GM23338 (cell line): ENCODE data around the gene PCOLCE2. TPM values are rescaled to one million over a fixed set of nuclear protein-coding genes. Genes with fewer than 3 reads are reported as not detected.

Experiments used
- ATAC-seq: fragments of 200-7000 bp; cut with Tn5 transposase; 3 replicates; pipeline ENCODE4 v1.9.1; 2020
- DNase-seq: peaks from one replicate; pipeline ENCODE4 v3.0.0-alpha.2; 2015; ENCODE audit warnings: low spot score
- H2AFZ ChIP-seq: fragments of 200-600 bp; sonication (generic); 2 replicates; pipeline ENCODE4 v1.8.0; 2016; ENCODE audit warnings: antibody characterized with exemption, mild to moderate bottlenecking, moderate library complexity
- H3F3A ChIP-seq: fragments of 200-600 bp; sonication (generic); replicated peaks from 2 replicates; pipeline ENCODE4 v1.8.0; 2017; ENCODE audit warnings: antibody characterized with exemption, mixed run types, low read depth
- H3K27ac ChIP-seq: fragments of 200-600 bp; sonication (generic); 2 replicates; pipeline ENCODE4 v1.6.1; 2016; ENCODE audit warnings: low read depth
- H3K27me3 ChIP-seq: fragments of 200-600 bp; sonication (generic); 2 replicates; pipeline ENCODE4 v1.8.0; 2016; ENCODE audit warnings: mild to moderate bottlenecking, mixed run types, moderate library complexity; ENCODE audit not compliant: insufficient read depth
- H3K36me3 ChIP-seq: fragments of 200-600 bp; sonication (generic); 2 replicates; pipeline ENCODE4 v1.8.0; 2016; ENCODE audit warnings: mild to moderate bottlenecking; ENCODE audit not compliant: insufficient read depth
- H3K4me1 ChIP-seq: fragments of 200-600 bp; sonication (generic); 2 replicates; pipeline ENCODE4 v1.8.0; 2016; ENCODE audit warnings: mild to moderate bottlenecking, moderate library complexity; ENCODE audit not compliant: insufficient read depth
- H3K4me2 ChIP-seq: fragments of 200-600 bp; sonication (generic); 2 replicates; pipeline ENCODE4 v1.7.1; 2017; ENCODE audit warnings: mixed run types
- H3K4me3 ChIP-seq: fragments of 200-600 bp; sonication (generic); 2 replicates; pipeline ENCODE4 v1.6.1; 2016; ENCODE audit warnings: mixed run types
- H3K79me2 ChIP-seq: fragments of 200-600 bp; sonication (generic); replicated peaks from 2 replicates; pipeline ENCODE4 v1.8.0; 2017; ENCODE audit warnings: mild to moderate bottlenecking; ENCODE audit not compliant: insufficient read depth
- H3K9me2 ChIP-seq: fragments of 200-600 bp; sonication (generic); 2 replicates; pipeline ENCODE4 v1.8.0; 2017; ENCODE audit not compliant: insufficient read depth
- H4K20me1 ChIP-seq: fragments of 200-600 bp; sonication (generic); replicated peaks from 2 replicates; pipeline ENCODE4 v1.8.0; 2017; ENCODE audit warnings: mild to moderate bottlenecking; ENCODE audit not compliant: insufficient read depth
- H3K27ac Mint-ChIP-seq: 2 replicates; pipeline ENCODE4 v1.8.0; 2020; ENCODE audit warnings: inconsistent platforms, mild to moderate bottlenecking, moderate library complexity, mixed read lengths
- H3K27me3 Mint-ChIP-seq: 3 replicates; pipeline ENCODE4 v1.8.0; 2022; ENCODE audit warnings: low read depth, mild to moderate bottlenecking, moderate library complexity, mixed read lengths, inconsistent platforms; ENCODE audit not compliant: insufficient read depth, poor library complexity
- H3K36me3 Mint-ChIP-seq: 3 replicates; pipeline ENCODE4 v1.8.0; 2021; ENCODE audit warnings: low read depth, mild to moderate bottlenecking, inconsistent platforms, moderate library complexity, mixed read lengths
- H3K4me1 Mint-ChIP-seq: 3 replicates; pipeline ENCODE4 v1.8.0; 2020; ENCODE audit warnings: mild to moderate bottlenecking, inconsistent platforms, mixed read lengths
- H3K4me3 Mint-ChIP-seq: 3 replicates; pipeline ENCODE4 v1.8.0; 2021; ENCODE audit warnings: moderate library complexity, mild to moderate bottlenecking, inconsistent platforms, mixed read lengths
- H3K9me3 Mint-ChIP-seq: 3 replicates; pipeline ENCODE4 v1.8.0; 2020; ENCODE audit warnings: moderate library complexity, mild to moderate bottlenecking, inconsistent platforms, mixed read lengths
- CREB1 ChIP-seq: fragments of 250-450 bp; sonication (Bioruptor Pico); IDR thresholded peaks from 2 replicates; pipeline ENCODE4 v1.5.0; 2020; ENCODE audit warnings: low read depth, mild to moderate bottlenecking, moderate library complexity
- EZH2 ChIP-seq: fragments of 200-600 bp; sonication (generic); IDR thresholded peaks from one replicate; pipeline ENCODE4 v1.8.0; 2017; ENCODE audit warnings: antibody characterized with exemption, mild to moderate bottlenecking, low read depth; ENCODE audit not compliant: unreplicated experiment
- EZH2phosphoT487 ChIP-seq: fragments of 200-600 bp; sonication (generic); IDR thresholded peaks from one replicate; pipeline ENCODE4 v1.8.1; 2018; ENCODE audit warnings: antibody characterized with exemption; ENCODE audit not compliant: unreplicated experiment
- JUNB ChIP-seq: IDR thresholded peaks from one replicate; pipeline ENCODE4 v1.6.1; 2016; ENCODE audit warnings: antibody characterized with exemption; ENCODE audit not compliant: unreplicated experiment
- NANOG ChIP-seq: IDR thresholded peaks from 2 replicates; pipeline ENCODE4 v1.6.1; 2016; ENCODE audit warnings: antibody characterized with exemption, borderline replicate concordance
- POLR2AphosphoS5 ChIP-seq: IDR thresholded peaks from 2 replicates; pipeline ENCODE4 v1.6.1; 2016; ENCODE audit warnings: antibody characterized with exemption, low read depth
- REST ChIP-seq: IDR thresholded peaks from one replicate; pipeline ENCODE4 v1.6.1; 2018; ENCODE audit warnings: antibody characterized with exemption; ENCODE audit not compliant: unreplicated experiment
- STAT1 ChIP-seq: IDR thresholded peaks from one replicate; pipeline ENCODE4 v1.6.1; 2016; ENCODE audit warnings: antibody characterized with exemption; ENCODE audit not compliant: unreplicated experiment
- ZNF114 ChIP-seq: fragments of 250-450 bp; sonication (Bioruptor Pico); IDR thresholded peaks from 2 replicates; pipeline ENCODE4 v1.5.0; 2020; ENCODE audit warnings: mild to moderate bottlenecking, moderate library complexity
- ZNF331 ChIP-seq: fragments of 250-450 bp; sonication (Bioruptor Pico); IDR thresholded peaks from 2 replicates; pipeline ENCODE4 v1.5.0; 2020; ENCODE audit warnings: low read depth, mild to moderate bottlenecking, moderate library complexity
- polyA plus RNA-seq: library from polyadenylated mRNA; unstranded; fragments of >200 nt; fragmentation: Nextera tagmentation; extraction: Ambion mirVana; gene quantifications from 2 replicates; pipeline ENCODE4 v1.2.1, GENCODE V29; 2016
- total RNA-seq: library from RNA; depleted of rRNA; stranded (reverse); fragments of >200 nt; shearing (Covaris generic); gene quantifications from 2 replicates; pipeline ENCODE4 v1.2.3, GENCODE V29; 2014
- TF ChIP-seq, protein P1 (sequence below): fragments of 250-450 bp; sonication (Bioruptor Pico); IDR thresholded peaks from 2 replicates; pipeline ENCODE4 v1.5.0; 2020; ENCODE audit warnings: mild to moderate bottlenecking, moderate library complexity
- TF ChIP-seq, protein P2 (sequence below): IDR thresholded peaks from 2 replicates; pipeline ENCODE4 v1.6.1; 2016; ENCODE audit warnings: antibody characterized with exemption
- TF ChIP-seq, protein P3 (sequence below), 2 experiments: fragments of 200-600 bp in 1 of 2; sonication (generic) in 1 of 2; conservative IDR thresholded peaks; 2 replicates each; pipeline versions ENCODE4 v1.5.1 to v1.6.1; 2016 to 2017; ENCODE audit warnings: antibody characterized with exemption in 2 of 2, low read depth in 2 of 2, mild to moderate bottlenecking in 2 of 2, moderate library complexity in 1 of 2

The PCOLCE2 gene
- total and polyA plus RNA-seq, 2 experiments from 2014 or later = 17.7 to 22.6 TPM

DNA sequence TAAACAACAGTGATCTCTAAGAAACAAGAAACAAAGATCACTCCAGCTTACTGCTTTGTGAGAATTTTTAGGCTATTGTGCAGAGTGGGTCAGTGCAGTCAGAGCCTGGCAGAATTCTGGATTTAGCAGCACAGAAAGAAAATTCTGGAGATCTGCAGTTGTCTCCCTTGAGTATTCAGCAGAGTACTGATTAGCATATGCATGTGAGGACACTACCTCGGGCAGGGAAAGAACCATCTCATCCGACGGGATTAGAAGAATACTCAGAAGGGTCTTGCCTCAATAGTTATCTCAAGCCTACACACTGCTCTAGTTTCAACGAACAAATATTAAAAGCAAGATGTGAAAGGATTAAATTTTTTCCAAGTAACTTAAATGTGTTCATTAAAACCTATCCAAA, 94.4 kb downstream of the PCOLCE2 start (continued):
- TF ChIP-seq ZNF331 = no peak

GRCh38 chr3:142787719-142788118, 101.2 kb downstream of the PCOLCE2 start:
- no peak for TF ChIP-seq EZH2
- no peak for TF ChIP-seq JUNB
- no peak for TF ChIP-seq REST
- no peak for TF ChIP-seq CREB1 (CRISPR knock-in tag)
- TF ChIP-seq, protein P1, sequence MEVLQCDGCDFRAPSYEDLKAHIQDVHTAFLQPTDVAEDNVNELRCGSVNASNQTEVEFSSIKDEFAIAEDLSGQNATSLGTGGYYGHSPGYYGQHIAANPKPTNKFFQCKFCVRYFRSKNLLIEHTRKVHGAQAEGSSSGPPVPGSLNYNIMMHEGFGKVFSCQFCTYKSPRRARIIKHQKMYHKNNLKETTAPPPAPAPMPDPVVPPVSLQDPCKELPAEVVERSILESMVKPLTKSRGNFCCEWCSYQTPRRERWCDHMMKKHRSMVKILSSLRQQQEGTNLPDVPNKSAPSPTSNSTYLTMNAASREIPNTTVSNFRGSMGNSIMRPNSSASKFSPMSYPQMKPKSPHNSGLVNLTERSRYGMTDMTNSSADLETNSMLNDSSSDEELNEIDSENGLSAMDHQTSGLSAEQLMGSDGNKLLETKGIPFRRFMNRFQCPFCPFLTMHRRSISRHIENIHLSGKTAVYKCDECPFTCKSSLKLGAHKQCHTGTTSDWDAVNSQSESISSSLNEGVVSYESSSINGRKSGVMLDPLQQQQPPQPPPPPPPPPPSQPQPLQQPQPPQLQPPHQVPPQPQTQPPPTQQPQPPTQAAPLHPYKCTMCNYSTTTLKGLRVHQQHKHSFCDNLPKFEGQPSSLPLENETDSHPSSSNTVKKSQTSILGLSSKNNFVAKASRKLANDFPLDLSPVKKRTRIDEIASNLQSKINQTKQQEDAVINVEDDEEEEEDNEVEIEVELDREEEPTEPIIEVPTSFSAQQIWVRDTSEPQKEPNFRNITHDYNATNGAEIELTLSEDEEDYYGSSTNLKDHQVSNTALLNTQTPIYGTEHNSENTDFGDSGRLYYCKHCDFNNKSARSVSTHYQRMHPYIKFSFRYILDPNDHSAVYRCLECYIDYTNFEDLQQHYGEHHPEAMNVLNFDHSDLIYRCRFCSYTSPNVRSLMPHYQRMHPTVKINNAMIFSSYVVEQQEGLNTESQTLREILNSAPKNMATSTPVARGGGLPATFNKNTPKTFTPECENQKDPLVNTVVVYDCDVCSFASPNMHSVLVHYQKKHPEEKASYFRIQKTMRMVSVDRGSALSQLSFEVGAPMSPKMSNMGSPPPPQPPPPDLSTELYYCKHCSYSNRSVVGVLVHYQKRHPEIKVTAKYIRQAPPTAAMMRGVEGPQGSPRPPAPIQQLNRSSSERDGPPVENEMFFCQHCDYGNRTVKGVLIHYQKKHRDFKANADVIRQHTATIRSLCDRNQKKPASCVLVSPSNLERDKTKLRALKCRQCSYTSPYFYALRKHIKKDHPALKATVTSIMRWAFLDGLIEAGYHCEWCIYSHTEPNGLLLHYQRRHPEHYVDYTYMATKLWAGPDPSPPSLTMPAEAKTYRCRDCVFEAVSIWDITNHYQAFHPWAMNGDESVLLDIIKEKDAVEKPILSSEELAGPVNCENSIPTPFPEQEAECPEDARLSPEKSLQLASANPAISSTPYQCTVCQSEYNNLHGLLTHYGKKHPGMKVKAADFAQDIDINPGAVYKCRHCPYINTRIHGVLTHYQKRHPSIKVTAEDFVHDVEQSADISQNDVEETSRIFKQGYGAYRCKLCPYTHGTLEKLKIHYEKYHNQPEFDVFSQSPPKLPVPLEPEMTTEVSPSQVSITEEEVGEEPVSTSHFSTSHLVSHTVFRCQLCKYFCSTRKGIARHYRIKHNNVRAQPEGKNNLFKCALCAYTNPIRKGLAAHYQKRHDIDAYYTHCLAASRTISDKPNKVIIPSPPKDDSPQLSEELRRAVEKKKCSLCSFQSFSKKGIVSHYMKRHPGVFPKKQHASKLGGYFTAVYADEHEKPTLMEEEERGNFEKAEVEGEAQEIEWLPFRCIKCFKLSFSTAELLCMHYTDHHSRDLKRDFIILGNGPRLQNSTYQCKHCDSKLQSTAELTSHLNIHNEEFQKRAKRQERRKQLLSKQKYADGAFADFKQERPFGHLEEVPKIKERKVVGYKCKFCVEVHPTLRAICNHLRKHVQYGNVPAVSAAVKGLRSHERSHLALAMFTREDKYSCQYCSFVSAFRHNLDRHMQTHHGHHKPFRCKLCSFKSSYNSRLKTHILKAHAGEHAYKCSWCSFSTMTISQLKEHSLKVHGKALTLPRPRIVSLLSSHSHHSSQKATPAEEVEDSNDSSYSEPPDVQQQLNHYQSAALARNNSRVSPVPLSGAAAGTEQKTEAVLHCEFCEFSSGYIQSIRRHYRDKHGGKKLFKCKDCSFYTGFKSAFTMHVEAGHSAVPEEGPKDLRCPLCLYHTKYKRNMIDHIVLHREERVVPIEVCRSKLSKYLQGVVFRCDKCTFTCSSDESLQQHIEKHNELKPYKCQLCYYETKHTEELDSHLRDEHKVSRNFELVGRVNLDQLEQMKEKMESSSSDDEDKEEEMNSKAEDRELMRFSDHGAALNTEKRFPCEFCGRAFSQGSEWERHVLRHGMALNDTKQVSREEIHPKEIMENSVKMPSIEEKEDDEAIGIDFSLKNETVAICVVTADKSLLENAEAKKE (CRISPR knock-in tag) = no peak
- TF ChIP-seq, protein P2, sequence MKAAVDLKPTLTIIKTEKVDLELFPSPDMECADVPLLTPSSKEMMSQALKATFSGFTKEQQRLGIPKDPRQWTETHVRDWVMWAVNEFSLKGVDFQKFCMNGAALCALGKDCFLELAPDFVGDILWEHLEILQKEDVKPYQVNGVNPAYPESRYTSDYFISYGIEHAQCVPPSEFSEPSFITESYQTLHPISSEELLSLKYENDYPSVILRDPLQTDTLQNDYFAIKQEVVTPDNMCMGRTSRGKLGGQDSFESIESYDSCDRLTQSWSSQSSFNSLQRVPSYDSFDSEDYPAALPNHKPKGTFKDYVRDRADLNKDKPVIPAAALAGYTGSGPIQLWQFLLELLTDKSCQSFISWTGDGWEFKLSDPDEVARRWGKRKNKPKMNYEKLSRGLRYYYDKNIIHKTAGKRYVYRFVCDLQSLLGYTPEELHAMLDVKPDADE = no peak
- no peak for TF ChIP-seq POLR2AphosphoS5
- TF ChIP-seq NANOG = no peak
- no peak for TF ChIP-seq EZH2phosphoT487
- TF ChIP-seq ZNF331 = no peak
- TF ChIP-seq STAT1 = no peak
- no peak for TF ChIP-seq ZNF114 (CRISPR knock-in tag)
- TF ChIP-seq, protein P3, sequence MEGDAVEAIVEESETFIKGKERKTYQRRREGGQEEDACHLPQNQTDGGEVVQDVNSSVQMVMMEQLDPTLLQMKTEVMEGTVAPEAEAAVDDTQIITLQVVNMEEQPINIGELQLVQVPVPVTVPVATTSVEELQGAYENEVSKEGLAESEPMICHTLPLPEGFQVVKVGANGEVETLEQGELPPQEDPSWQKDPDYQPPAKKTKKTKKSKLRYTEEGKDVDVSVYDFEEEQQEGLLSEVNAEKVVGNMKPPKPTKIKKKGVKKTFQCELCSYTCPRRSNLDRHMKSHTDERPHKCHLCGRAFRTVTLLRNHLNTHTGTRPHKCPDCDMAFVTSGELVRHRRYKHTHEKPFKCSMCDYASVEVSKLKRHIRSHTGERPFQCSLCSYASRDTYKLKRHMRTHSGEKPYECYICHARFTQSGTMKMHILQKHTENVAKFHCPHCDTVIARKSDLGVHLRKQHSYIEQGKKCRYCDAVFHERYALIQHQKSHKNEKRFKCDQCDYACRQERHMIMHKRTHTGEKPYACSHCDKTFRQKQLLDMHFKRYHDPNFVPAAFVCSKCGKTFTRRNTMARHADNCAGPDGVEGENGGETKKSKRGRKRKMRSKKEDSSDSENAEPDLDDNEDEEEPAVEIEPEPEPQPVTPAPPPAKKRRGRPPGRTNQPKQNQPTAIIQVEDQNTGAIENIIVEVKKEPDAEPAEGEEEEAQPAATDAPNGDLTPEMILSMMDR (conservative IDR thresholded peaks at IDR 0.05; ENCODE audit: low read depth in 2 of 2) = no peak
- Histone ChIP-seq H4K20me1 (no peaks in the 10 kb centered on the region), H3K36me3 (no peaks in the 10 kb centered on the region), H3K9me2 (no peaks in the 10 kb centered on the region), H3F3A (no peaks in the 10 kb centered on the region), H3K4me2 (no peak overlapping the region), H2AFZ (no peak overlapping the region), H3K79me2 (no peaks in the 10 kb centered on the region), H3K4me1 (0 out of 2 replicates have a peak, but pooled peaks cover 4% of the 10 kb centered on the region), H3K4me3 (no peak overlapping the region), H3K27me3 (no peaks in the 10 kb centered on the region), H3K27ac (no peak overlapping the region)
- no peak overlapping the region for H3K27ac Mint-ChIP-seq
- H3K9me3 Mint-ChIP-seq = no peaks in the 10 kb centered on the region
- DNase-seq (no peak), ATAC-seq (no peak)
- no peak overlapping the region for H3K4me3 Mint-ChIP-seq
- no peaks in the 10 kb centered on the region for H3K27me3 Mint-ChIP-seq
- peaks cover 7% of the 10 kb centered on the region for H3K4me1 Mint-ChIP-seq
- peaks cover 3% of the 10 kb centered on the region; the same call in 1 of the 3 replicates for H3K36me3 Mint-ChIP-seq
